Naive thymus-derived CD4-positive, alpha-beta T cell (primary cell): Measurements from ENCODE around the gene F12. TPM values are rescaled to one million over a fixed set of nuclear protein-coding genes. Genes with fewer than 3 reads are reported as not detected.
"Not testable (repeated sequence)": the region's sequence is repeated elsewhere in the genome, so short reads cannot be mapped to it uniquely, and the experiment has no call there.

Experiments
- ATAC-seq: fragments of 150-1000 bp; cut with Tn5 transposase; 2 replicates; pipeline ENCODE4 v1.10.0; 2021; ENCODE audit warnings: mild to moderate bottlenecking, moderate library complexity
- CTCF ChIA-PET: fragments of 350-600 bp; sonication (Branson Sonifier 250); formaldehyde crosslinking; loops from one replicate; lab custom pipeline; 2021; ENCODE audit warnings: antibody characterized with exemption; lab: Charles Lee
- POLR2A ChIA-PET: fragments of 350-600 bp; sonication (Branson Sonifier 250); formaldehyde crosslinking; loops from one replicate; lab custom pipeline; 2021; ENCODE audit warnings: antibody characterized with exemption, inconsistent platforms; lab: Charles Lee
- DNase-seq, 9 donors: peaks; one replicate each; pipeline versions ENCODE4 v3.0.0 to v3.0.0-alpha.2; 2020 to 2022; ENCODE audit warnings: mixed read lengths in 1 of 9
- H3K27ac ChIP-seq: one replicate; pipeline ENCODE4 v1.7.0; 2013; ENCODE audit warnings: mild to moderate bottlenecking, low read depth, low read length, moderate library complexity
- H3K27me3 ChIP-seq, 2 donors: one replicate each; pipeline ENCODE4 v1.7.0; 2013; ENCODE audit warnings: low read length in 2 of 2, mild to moderate bottlenecking in 2 of 2, moderate library complexity in 2 of 2; ENCODE audit not compliant: control insufficient read depth in 2 of 2, insufficient read depth in 2 of 2
- H3K36me3 ChIP-seq, 3 experiments: 1 replicate in 2 of 3; 2 replicates in 1 of 3; pipeline ENCODE4 v1.7.0; 2013; ENCODE audit warnings: low read length in 3 of 3, mild to moderate bottlenecking in 3 of 3, moderate library complexity in 1 of 3; ENCODE audit not compliant: insufficient read depth in 3 of 3, control insufficient read depth in 2 of 3
- H3K4me1 ChIP-seq, 2 donors: one replicate each; pipeline ENCODE4 v1.7.0; 2013; ENCODE audit warnings: low read length in 2 of 2, mild to moderate bottlenecking in 2 of 2, moderate library complexity in 1 of 2; ENCODE audit not compliant: control insufficient read depth in 2 of 2, insufficient read depth in 2 of 2
- H3K4me3 ChIP-seq: 2 replicates; pipeline ENCODE4 v1.7.0; 2013; ENCODE audit warnings: mild to moderate bottlenecking, low read length
- H3K9me3 ChIP-seq, 3 experiments: 1 replicate in 2 of 3; 2 replicates in 1 of 3; pipeline ENCODE4 v1.7.0; 2013; ENCODE audit warnings: low read length in 3 of 3; ENCODE audit not compliant: control insufficient read depth in 2 of 3
- H3K27ac Mint-ChIP-seq, 9 donors: one replicate each; pipeline ENCODE4 v1.8.0; 2020 to 2022; ENCODE audit warnings: mixed read lengths in 9 of 9, mild to moderate bottlenecking in 8 of 9, moderate library complexity in 5 of 9, inconsistent platforms in 2 of 9
- H3K27me3 Mint-ChIP-seq, 5 donors: one replicate each; pipeline ENCODE4 v1.8.0; 2021 to 2022; ENCODE audit warnings: mixed read lengths in 5 of 5, mild to moderate bottlenecking in 1 of 5
- H3K36me3 Mint-ChIP-seq, 5 donors: one replicate each; pipeline ENCODE4 v1.8.0; 2020 to 2022; ENCODE audit warnings: mixed read lengths in 5 of 5, mild to moderate bottlenecking in 3 of 5, inconsistent platforms in 1 of 5
- H3K4me1 Mint-ChIP-seq, 7 donors: one replicate each; pipeline ENCODE4 v1.8.0; 2020 to 2022; ENCODE audit warnings: mixed read lengths in 7 of 7, mild to moderate bottlenecking in 3 of 7, inconsistent platforms in 1 of 7
- H3K4me3 Mint-ChIP-seq, 10 donors: one replicate each; pipeline ENCODE4 v1.8.0; 2020 to 2022; ENCODE audit warnings: mild to moderate bottlenecking in 10 of 10, mixed read lengths in 10 of 10, moderate library complexity in 6 of 10, inconsistent platforms in 2 of 10
- H3K9me3 Mint-ChIP-seq, 11 donors: one replicate each; pipeline ENCODE4 v1.8.0; 2020 to 2022; ENCODE audit warnings: mixed read lengths in 11 of 11, mild to moderate bottlenecking in 4 of 11, inconsistent platforms in 1 of 11, moderate library complexity in 1 of 11
- intact Hi-C, 2 donors: fragments of 100-400 bp; cut with micrococcal nuclease; formaldehyde crosslinking; loops; one replicate each; pipeline ENCODE4 v1.15.1; 2023
- polyA plus RNA-seq, 2 donors: library from polyadenylated mRNA; unstranded; fragments of 300-500 nt; fragmentation: Illumina TruSeq; gene quantifications; one replicate each; pipeline ENCODE4 v1.2.3, GENCODE V29; 2021
- total RNA-seq, 6 experiments: library from RNA in 5 of 6; stranded (reverse) in 5 of 6; gene quantifications; 1 replicate in 5 of 6; 2 replicates in 1 of 6; pipeline ENCODE4 v1.2.3 and lab custom pipeline; 2021 to 2026

Gene F12
- total and polyA plus RNA-seq, 7 experiments from 2014 or later = 0.16 to 2.1 (median 0.49) TPM; not detected in 3

DNA sequence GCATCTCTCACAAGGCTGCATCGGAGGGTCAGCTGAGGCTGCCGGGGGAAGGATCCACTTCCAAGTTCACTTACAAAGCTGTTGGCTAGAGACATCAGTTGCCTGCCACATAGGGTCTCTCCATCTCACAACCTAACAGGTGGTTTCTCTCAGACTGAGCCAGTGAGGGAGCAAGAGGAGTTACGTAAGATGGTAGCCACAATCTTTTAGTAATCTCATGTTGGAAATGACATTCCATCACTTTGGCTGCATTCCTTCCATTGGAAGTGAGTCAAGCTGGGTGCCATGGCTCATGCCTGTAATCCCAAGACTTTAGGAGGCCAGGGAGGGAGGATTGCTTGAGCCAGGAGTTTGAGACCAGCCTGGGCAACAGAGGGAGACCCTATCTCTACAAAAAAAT lies 9.7 kb upstream of the F12 start:
- no peaks in the 10 kb centered on the region for H3K36me3 ChIP-seq
- no peak overlapping the region for H3K27ac ChIP-seq
- H3K4me3 ChIP-seq = no peak overlapping the region
- Mint-ChIP-seq H3K27ac (no peak overlapping the region), H3K27me3 (no peaks in the 10 kb centered on the region), H3K36me3 (no peaks in the 10 kb centered on the region), H3K4me3 (no peak overlapping the region), H3K4me1 (peaks cover 8 to 19% (median 15%) of the 10 kb centered on the region in 7 donors), H3K9me3 (peaks cover 0 to 2% (median 0%) of the 10 kb centered on the region in 11 donors)
- POLR2A ChIA-PET = interaction anchor here (1.4 to 23.7 kb wide), 3 partner anchors 10 to 28 kb away, joined by 4 to 804 read pairs (median 179); partner anchors contain the start of genes GRK6 and PRR7
- H3K4me1 ChIP-seq = peaks cover 0 to 10% of the 10 kb centered on the region in 2 donors
- no peak for DNase-seq
- no peaks in the 10 kb centered on the region for H3K27me3 ChIP-seq
- H3K9me3 ChIP-seq = no peaks in the 10 kb centered on the region
- no peak for ATAC-seq
- intact Hi-C loops = no loop called here
- CTCF ChIA-PET = no interaction called here

DNA sequence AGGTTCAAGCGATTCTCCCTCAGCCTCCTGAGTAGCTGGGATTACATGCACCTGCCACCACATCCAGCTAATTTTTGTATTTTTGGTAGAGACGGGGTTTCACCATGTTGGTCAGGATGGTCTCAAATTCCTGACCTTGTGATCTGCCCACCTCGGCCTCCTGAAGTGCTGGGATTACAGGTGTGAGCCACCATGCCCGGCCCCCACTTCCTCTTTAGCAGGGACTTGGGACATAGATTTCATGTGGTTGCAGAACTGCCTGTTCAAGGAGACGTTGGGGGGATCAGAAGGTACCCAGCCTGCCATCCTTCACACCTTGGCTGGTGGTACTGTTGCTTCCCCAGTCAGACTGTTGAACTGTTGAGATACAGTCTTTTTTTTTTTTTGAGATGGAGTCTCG lies 7.7 kb upstream of the F12 start:
- peaks cover 8 to 30% (median 18%) of the 10 kb centered on the region in 7 donors for H3K4me1 Mint-ChIP-seq
- DNase-seq, H3K4me3 Mint-ChIP-seq, H3K27me3 ChIP-seq, H3K9me3 Mint-ChIP-seq, H3K27ac Mint-ChIP-seq, intact Hi-C loops, H3K27ac ChIP-seq, H3K36me3 Mint-ChIP-seq, ATAC-seq, H3K9me3 ChIP-seq, H3K27me3 Mint-ChIP-seq, H3K36me3 ChIP-seq, H3K4me3 ChIP-seq: not testable (repeated sequence)
- ChIA-PET POLR2A (interaction anchor here (11.1 to 23.7 kb wide), 2 partner anchors 12 to 30 kb away, joined by 179 to 804 read pairs; partner anchors contain the start of genes GRK6 and PRR7), CTCF (interaction anchor here (1.5 to 3.5 kb wide), 2 partner anchors 13 to 15 kb away, joined by 5 to 26 read pairs; no protein-coding TSS in a partner anchor)
- H3K4me1 ChIP-seq = peaks cover 10 to 11% of the 10 kb centered on the region in 2 donors

DNA sequence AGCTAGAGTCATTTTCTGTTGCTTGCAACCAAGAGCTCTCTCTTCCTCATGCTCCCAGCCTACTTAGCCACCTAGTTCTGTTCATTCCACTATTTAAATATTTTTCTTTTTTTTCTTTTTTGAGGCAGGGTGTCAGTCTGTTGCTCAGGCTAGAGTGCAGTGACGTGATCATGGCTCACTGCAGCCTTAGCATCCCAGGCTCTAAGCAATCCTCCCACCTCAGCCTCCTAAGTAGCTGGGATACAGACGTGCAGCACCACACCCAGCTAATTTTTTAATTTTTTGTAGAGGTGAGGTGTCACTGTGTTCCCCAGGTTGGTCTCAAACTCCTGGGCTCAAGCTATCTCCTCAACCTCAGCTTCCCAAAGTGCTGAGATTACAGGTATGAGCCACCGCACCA lies 5.1 kb upstream of the F12 start:
- ChIA-PET POLR2A (interaction anchor here (4.3 to 23.7 kb wide), 3 partner anchors 11 to 32 kb away, joined by 24 to 804 read pairs (median 179); partner anchors contain the start of genes GRK6 and PRR7), CTCF (interaction anchor here (0.5 to 3.5 kb wide), 5 partner anchors 9 to 205 kb away, joined by 3 to 26 read pairs (median 7); no protein-coding TSS in a partner anchor)
- Mint-ChIP-seq H3K4me1 (peaks cover 8 to 37% (median 26%) of the 10 kb centered on the region in 7 donors), H3K9me3 (no peaks in the 10 kb centered on the region), H3K4me3 (peak overlapping the region in 3 of 10 donors; percentile 3 to 8 (median 4)), H3K27me3 (no peaks in the 10 kb centered on the region), H3K27ac (peak overlapping the region in 3 of 9 donors; percentile 6 to 76 (median 46)), H3K36me3 (no peaks in the 10 kb centered on the region)
- no peak overlapping the region for H3K4me3 ChIP-seq
- H3K4me1 ChIP-seq = peaks cover 14 to 24% of the 10 kb centered on the region in 2 donors
- no peaks in the 10 kb centered on the region for H3K9me3 ChIP-seq
- DNase-seq (no peak), ATAC-seq (no peak)
- H3K27me3 ChIP-seq = no peaks in the 10 kb centered on the region
- H3K27ac ChIP-seq = no peak overlapping the region
- no peaks in the 10 kb centered on the region for H3K36me3 ChIP-seq
- intact Hi-C loops = no loop called here

DNA sequence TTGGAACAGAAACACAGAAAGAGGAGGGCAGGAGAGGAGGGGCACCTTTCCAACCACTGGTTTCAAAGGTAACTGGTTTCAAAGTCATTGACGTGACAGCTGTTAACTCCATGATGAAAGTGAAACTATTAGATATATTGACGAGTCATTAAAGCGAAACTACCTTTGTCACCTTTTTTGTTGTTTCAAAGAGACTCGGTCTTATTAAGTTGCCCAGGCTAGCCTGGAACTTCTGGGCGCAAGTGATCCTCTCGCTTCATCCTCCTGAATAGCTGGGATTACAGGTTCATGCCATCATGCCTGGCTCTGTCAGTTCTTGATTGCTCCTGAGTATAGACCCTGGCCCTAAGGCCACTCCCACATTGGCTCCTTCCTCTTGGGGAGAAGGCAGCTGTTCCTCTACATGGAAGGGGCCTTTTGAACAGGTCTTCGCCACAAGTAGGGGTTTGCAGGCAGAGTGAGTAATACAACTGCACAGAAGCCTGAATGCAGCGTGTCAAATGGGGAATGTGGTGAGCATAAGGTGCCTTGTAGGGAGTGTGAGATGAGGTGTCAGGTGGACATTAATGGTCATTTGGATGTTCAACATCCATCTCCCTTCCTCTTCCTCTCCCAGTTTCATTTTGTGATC lies 3.4 kb upstream of the F12 start:
- Histone ChIP-seq H3K9me3 (no peaks in the 10 kb centered on the region), H3K4me3 (no peak overlapping the region), H3K36me3 (no peaks in the 10 kb centered on the region), H3K4me1 (peaks cover 14 to 24% of the 10 kb centered on the region in 2 donors), H3K27ac (no peak overlapping the region), H3K27me3 (no peaks in the 10 kb centered on the region)
- intact Hi-C loops = loop anchor here in 1 of 2 donors (2.0 kb wide), 1 partner anchor 14 kb away; the partner anchor contains the start of gene GRK6
- POLR2A ChIA-PET = interaction anchor here (4.3 to 23.7 kb wide), 3 partner anchors 9 to 34 kb away, joined by 24 to 804 read pairs (median 179); partner anchors contain the start of genes GRK6 and PRR7
- Mint-ChIP-seq H3K9me3 (no peaks in the 10 kb centered on the region), H3K27ac (peak overlapping the region in 2 of 9 donors; percentile 46 to 55), H3K36me3 (no peaks in the 10 kb centered on the region), H3K4me3 (peak overlapping the region in 2 of 10 donors; percentile 7 to 21), H3K4me1 (peaks cover 8 to 37% (median 26%) of the 10 kb centered on the region in 7 donors), H3K27me3 (peaks cover 0 to 3% (median 0%) of the 10 kb centered on the region in 5 donors)
- CTCF ChIA-PET = interaction anchor here (1.1 kb wide), 1 partner anchor 33 kb away, joined by 3 read pairs; no protein-coding TSS in a partner anchor
- DNase-seq = no peak
- ATAC-seq = peak; percentile 34

DNA sequence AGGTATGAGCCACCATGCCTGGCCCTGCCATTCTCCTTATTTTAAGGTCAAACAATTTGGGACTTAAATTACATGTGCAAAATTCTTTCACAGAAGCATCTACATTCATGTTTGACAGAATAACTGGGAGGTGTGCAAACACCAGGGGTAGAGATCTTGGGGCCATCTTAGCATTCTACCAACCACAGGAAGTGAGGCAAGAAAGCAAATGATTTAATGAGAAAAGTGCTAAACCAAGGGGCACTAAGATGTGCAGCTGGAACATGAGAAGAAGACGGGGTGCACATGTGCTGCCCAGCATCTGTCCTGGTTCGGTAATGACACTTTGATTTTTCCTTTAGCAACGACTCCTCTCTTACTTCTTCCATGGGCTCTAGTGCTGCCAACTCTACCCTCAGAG lies 1.2 kb upstream of the F12 start:
- intact Hi-C loops = no loop called here
- Mint-ChIP-seq H3K27ac (no peak overlapping the region), H3K4me1 (peaks cover 8 to 40% (median 21%) of the 10 kb centered on the region in 7 donors), H3K4me3 (no peak overlapping the region), H3K27me3 (peaks cover 0 to 21% (median 0%) of the 10 kb centered on the region in 5 donors), H3K36me3 (no peaks in the 10 kb centered on the region), H3K9me3 (no peaks in the 10 kb centered on the region)
- H3K27ac ChIP-seq = no peak overlapping the region
- no peak overlapping the region for H3K4me3 ChIP-seq
- no peaks in the 10 kb centered on the region for H3K27me3 ChIP-seq
- DNase-seq (no peak), ATAC-seq (peak; percentile 30)
- no peaks in the 10 kb centered on the region for H3K36me3 ChIP-seq
- POLR2A ChIA-PET = interaction anchor here (1.3 to 11.1 kb wide), 2 partner anchors 19 to 35 kb away, joined by 6 to 179 read pairs; partner anchors contain the start of gene GRK6
- CTCF ChIA-PET = no interaction called here
- H3K4me1 ChIP-seq = peaks cover 14 to 29% of the 10 kb centered on the region in 2 donors
- H3K9me3 ChIP-seq = no peaks in the 10 kb centered on the region

DNA sequence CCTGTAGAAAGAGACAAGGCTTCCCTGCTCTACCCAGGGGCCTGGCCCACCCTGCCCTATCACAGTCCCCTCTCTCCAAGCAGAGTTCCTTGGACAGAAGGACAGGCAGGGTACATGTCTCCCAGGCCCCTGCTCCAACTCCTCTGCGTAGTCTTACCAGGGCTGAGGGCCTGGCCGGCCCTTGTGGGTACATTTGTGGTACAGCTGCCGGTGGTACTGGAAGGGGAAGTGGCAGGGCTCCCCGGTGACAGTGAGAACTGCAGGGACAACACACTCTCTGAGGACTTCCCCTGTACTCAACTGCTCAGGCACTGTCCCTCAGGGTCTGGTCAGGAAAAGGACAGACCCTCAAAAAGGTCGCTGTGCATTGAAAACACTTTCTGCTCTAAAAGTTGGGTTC lies 3.6 kb downstream of the F12 start:
- H3K27me3 Mint-ChIP-seq = peaks cover 0 to 51% (median 0%) of the 10 kb centered on the region in 5 donors
- DNase-seq (no peak), ATAC-seq (peak; percentile 39)
- CTCF ChIA-PET = interaction anchor here (0.6 to 9.6 kb wide), 7 partner anchors 9 to 128 kb away, joined by 3 to 189 read pairs (median 44); partner anchors contain the start of genes GRK6 and PRR7
- peak overlapping the region in 1 of 10 donors; percentile 5 for H3K4me3 Mint-ChIP-seq
- Histone ChIP-seq H3K27ac (no peak overlapping the region), H3K4me1 (peaks cover 28 to 37% of the 10 kb centered on the region in 2 donors), H3K9me3 (no peaks in the 10 kb centered on the region), H3K36me3 (no peaks in the 10 kb centered on the region), H3K4me3 (no peak overlapping the region), H3K27me3 (no peaks in the 10 kb centered on the region)
- H3K4me1 Mint-ChIP-seq = peaks cover 7 to 40% (median 29%) of the 10 kb centered on the region in 7 donors
- no peaks in the 10 kb centered on the region for H3K36me3 Mint-ChIP-seq
- peaks cover 0 to 2% (median 0%) of the 10 kb centered on the region in 11 donors for H3K9me3 Mint-ChIP-seq
- H3K27ac Mint-ChIP-seq = no peak overlapping the region
- POLR2A ChIA-PET = interaction anchor here (2.0 to 9.5 kb wide), 6 partner anchors 8 to 48 kb away, joined by 5 to 210 read pairs (median 68); partner anchors contain the start of genes GRK6 and PRR7
- intact Hi-C loops = loop anchor here in 1 of 2 donors (2.0 kb wide), 1 partner anchor 41 kb away; the partner anchor contains the start of gene PRR7
